Mammary epithelial cell (primary cell): ENCODE results near the gene ANKRD16.

Source experiments
- CTCF ChIP-seq, 2 donors: IDR thresholded peaks in 1 of 2; conservative IDR thresholded peaks in 1 of 2; 2 replicates each; pipeline ENCODE4 v1.5.1; 2011 to 2012; ENCODE audit warnings: inconsistent platforms in 2 of 2, low read length in 2 of 2, mild to moderate bottlenecking in 2 of 2, control low read depth in 1 of 2, low read depth in 1 of 2; ENCODE audit not compliant: insufficient read depth in 1 of 2; ENCODE audit errors: extremely low read depth in 1 of 2
- EZH2 ChIP-seq: IDR thresholded peaks from 2 replicates; pipeline ENCODE4 v1.6.1; 2012; ENCODE audit warnings: low read length, inconsistent platforms, borderline replicate concordance

GRCh38 chr10:5891009-5891408, 1.3 kb upstream of the ANKRD16 start:
- TF ChIP-seq CTCF (conservative IDR thresholded peaks at IDR 0.05 in 1 of 2, IDR thresholded peaks at IDR 0.05 in 1 of 2; ENCODE audit: extremely low read depth in 1 of 2, insufficient read depth in 1 of 2, low read depth in 1 of 2, low read length in 2 of 2) (no peak), EZH2 (no peak)
